Stimulated activated CD4-positive, alpha-beta T cell treated with anti-CD3 and anti-CD28 coated beads, TNF-alpha, amount 100 ng/mL, for 1 hour (primary cell): Measurements from ENCODE around the gene CMTM5.

Experiments used
- DNase-seq, 3 donors: peaks; one replicate each; pipeline ENCODE4 v3.0.0-alpha.2; 2020; ENCODE audit warnings: low read depth in 3 of 3, low spot score in 1 of 3

Gene CMTM5

GRCh38 chr14:23358042-23358441, 18.8 kb upstream of the CMTM5 start:
- DNase-seq, result no peak

- no peak for DNase-seq
These were observed 18.2 kb upstream of the CMTM5 start for GRCh38 chr14:23358553-23359166.

- no peak for DNase-seq
These were observed 17.6 kb upstream of the CMTM5 start for GRCh38 chr14:23359167-23359626.

GRCh38 chr14:23359722-23360447, 17.0 kb upstream of the CMTM5 start:
- DNase-seq, result no peak

GRCh38 chr14:23360496-23360895, 16.4 kb upstream of the CMTM5 start:
- no peak for DNase-seq

- no peak for DNase-seq
These were observed 15.5 kb upstream of the CMTM5 start for GRCh38 chr14:23361320-23361719.

GRCh38 chr14:23361763-23362162, 15.1 kb upstream of the CMTM5 start:
- no peak for DNase-seq

GRCh38 chr14:23362200-23362599, 14.6 kb upstream of the CMTM5 start:
- DNase-seq, result no peak

GRCh38 chr14:23364164-23365035, 12.4 kb upstream of the CMTM5 start:
- DNase-seq, result no peak

- DNase-seq, result no peak
These were observed 11.7 kb upstream of the CMTM5 start, which contains the start of gene EFS for GRCh38 chr14:23365036-23365731. EFS (minus strand) TSS chr14:23365172; CDS start chr14:23365025, 147 bp downstream.

- DNase-seq, result no peak
These were observed 11.0 kb upstream of the CMTM5 start for GRCh38 chr14:23365732-23366425.

GRCh38 chr14:23366426-23366921, 10.4 kb upstream of the CMTM5 start:
- DNase-seq, result no peak

GRCh38 chr14:23370221-23370620, 6.6 kb upstream of the CMTM5 start:
- DNase-seq, result no peak

GRCh38 chr14:23371865-23372264, 5.0 kb upstream of the CMTM5 start:
- DNase-seq, result no peak

GRCh38 chr14:23372509-23372908, 4.3 kb upstream of the CMTM5 start, which contains the start of gene IL25:
IL25 (plus strand) TSS chr14:23372809.
- DNase-seq, result no peak

- DNase-seq, result no peak
These were observed 3.8 kb upstream of the CMTM5 start for GRCh38 chr14:23373041-23373440.

- DNase-seq, result no peak
These were observed 1.2 kb upstream of the CMTM5 start for GRCh38 chr14:23375527-23376251.

GRCh38 chr14:23377198-23377550, 328 bp downstream of the CMTM5 start:
- DNase-seq, result no peak
